KOPT-K1 (cell line): Measurements from ENCODE around the gene CAPN3.

Experiments
- H3K27ac ChIP-seq: fragments of 200-600 bp; sonication (generic); 2 replicates; pipeline ENCODE4 v1.5.1; 2016; ENCODE audit warnings: antibody characterized with exemption, mild to moderate bottlenecking, low read depth, low read length; ENCODE audit not compliant: poor library complexity, severe bottlenecking
- H3K36me3 ChIP-seq: fragments of 200-600 bp; sonication (generic); 2 replicates; pipeline ENCODE4 v1.5.1; 2017; ENCODE audit warnings: antibody characterized with exemption, mild to moderate bottlenecking, low read length, moderate library complexity; ENCODE audit not compliant: insufficient read depth
- H3K9me3 ChIP-seq: fragments of 200-600 bp; sonication (generic); 2 replicates; pipeline ENCODE4 v1.5.1; 2017; ENCODE audit warnings: antibody characterized with exemption, low read length, mild to moderate bottlenecking; ENCODE audit not compliant: insufficient read depth, poor library complexity, severe bottlenecking

The CAPN3 gene

DNA sequence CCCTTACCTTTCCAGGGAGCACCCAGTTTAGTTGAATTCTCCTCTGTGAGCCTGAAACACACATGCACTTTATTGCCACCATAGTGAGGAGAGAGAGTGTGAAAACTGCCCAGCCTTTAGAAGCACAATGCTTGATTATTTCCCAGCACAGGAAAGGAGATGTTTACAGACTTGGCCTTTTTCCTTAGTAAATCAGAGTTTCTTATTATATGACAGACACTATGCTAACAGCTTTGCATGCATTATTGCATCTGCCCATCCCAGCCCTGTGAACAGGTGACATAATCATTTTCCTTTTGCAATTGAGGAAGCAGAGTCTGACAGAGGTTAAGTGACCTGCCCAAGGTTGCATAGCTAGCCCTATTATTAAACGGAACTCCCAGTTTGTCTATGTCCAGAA lies 36.5 kb downstream of the CAPN3 start:
- no peaks in the 10 kb centered on the region for H3K36me3 ChIP-seq

DNA sequence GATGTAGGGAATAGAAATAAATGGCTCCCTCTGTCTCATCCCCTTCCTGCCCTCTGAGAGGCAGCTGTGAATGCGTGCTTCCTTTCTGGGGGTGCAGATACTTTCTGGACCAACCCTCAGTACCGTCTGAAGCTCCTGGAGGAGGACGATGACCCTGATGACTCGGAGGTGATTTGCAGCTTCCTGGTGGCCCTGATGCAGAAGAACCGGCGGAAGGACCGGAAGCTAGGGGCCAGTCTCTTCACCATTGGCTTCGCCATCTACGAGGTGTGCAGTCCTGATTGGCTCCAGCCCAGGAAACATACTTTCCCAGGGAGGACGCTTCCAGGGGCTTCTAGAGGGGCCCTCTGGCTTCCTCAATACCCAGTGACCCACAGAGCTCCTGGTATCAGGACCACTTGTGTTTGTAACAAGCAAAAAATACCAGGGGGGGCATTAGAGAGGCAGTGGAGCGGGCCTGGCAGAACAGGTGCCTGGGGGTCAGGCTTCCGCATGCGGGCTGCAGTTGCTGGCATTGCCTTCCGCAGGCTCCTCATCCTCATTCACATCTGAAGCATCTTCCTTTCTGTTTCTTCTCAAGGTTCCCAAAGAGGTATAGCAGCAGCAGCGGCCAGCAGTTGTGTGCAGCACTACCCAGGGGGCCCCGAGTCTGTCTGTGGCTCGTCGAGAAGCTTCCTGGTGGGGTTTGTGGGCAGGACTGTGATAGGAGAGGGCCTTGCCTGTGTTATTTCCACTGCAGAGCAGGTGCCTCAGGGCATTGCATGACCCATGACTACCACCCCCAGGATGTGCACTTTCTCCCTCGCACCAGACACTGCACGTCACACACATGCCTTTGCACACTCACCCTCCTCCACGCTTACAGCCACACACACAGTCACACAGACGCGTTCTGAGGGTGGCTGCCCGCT lies 42.5 kb downstream of the CAPN3 start:
- H3K36me3 ChIP-seq = no peaks in the 10 kb centered on the region
- H3K27ac ChIP-seq = peak overlapping the region; percentile 68
- no peaks in the 10 kb centered on the region for H3K9me3 ChIP-seq

More for the DNA sequence above, 36.5 kb downstream of the CAPN3 start:
- no peaks in the 10 kb centered on the region for H3K9me3 ChIP-seq
- H3K27ac ChIP-seq = no peak overlapping the region

DNA sequence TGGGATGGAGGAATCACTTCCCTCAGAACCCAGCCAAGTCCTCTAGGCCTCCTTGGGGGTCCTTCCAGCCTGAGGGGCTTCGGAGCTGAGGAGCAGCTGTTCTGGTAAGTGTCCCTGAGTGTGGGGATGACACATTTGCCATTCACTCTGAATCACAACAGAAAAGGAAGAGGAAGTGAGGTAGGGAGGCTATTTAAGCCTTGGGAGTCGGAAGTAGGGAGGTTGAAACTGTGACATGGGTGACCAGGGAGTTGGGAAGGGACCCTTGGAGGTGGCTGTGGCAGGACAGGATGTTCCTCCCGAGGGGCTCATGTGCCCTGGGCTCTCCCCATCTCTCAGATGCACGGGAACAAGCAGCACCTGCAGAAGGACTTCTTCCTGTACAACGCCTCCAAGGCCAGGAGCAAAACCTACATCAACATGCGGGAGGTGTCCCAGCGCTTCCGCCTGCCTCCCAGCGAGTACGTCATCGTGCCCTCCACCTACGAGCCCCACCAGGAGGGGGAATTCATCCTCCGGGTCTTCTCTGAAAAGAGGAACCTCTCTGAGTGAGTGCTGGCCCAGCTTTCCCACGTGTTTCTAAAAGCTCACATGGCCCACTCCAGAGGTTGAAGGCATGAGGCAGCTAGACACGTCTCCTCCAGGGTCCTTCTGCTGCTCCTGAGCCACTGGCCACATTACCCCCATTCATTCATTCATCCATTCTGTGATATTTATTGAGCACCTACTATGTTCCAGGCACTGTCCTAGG lies 43.3 kb downstream of the CAPN3 start:
- H3K27ac ChIP-seq = peak overlapping the region; percentile 68
- H3K36me3 ChIP-seq = no peaks in the 10 kb centered on the region
- no peaks in the 10 kb centered on the region for H3K9me3 ChIP-seq

DNA sequence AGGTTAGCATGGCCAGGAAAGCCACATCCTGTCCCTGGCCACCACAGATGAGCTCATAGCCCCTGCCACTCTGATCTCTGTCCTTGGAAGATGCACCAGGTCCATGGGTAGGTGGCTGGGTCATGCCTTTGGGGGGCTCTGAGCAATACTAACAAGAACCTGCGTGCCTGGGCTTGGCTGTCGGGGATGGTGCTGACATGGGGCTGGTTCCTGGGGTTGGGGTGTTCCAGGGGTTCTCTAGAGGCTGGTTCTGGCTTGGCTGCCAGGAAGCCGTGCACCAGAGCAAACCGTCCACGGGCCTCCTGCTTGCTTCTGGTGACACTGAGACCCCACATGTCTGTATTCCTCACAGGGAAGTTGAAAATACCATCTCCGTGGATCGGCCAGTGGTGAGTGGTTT lies 44.1 kb downstream of the CAPN3 start:
- H3K27ac ChIP-seq = no peak overlapping the region
- no peaks in the 10 kb centered on the region for H3K9me3 ChIP-seq
- H3K36me3 ChIP-seq = no peaks in the 10 kb centered on the region

GRCh38 chr15:42404461-42405235 lies 45.3 kb downstream of the CAPN3 start:
- H3K27ac ChIP-seq = no peak overlapping the region
- H3K36me3 ChIP-seq = no peaks in the 10 kb centered on the region
- no peaks in the 10 kb centered on the region for H3K9me3 ChIP-seq

DNA sequence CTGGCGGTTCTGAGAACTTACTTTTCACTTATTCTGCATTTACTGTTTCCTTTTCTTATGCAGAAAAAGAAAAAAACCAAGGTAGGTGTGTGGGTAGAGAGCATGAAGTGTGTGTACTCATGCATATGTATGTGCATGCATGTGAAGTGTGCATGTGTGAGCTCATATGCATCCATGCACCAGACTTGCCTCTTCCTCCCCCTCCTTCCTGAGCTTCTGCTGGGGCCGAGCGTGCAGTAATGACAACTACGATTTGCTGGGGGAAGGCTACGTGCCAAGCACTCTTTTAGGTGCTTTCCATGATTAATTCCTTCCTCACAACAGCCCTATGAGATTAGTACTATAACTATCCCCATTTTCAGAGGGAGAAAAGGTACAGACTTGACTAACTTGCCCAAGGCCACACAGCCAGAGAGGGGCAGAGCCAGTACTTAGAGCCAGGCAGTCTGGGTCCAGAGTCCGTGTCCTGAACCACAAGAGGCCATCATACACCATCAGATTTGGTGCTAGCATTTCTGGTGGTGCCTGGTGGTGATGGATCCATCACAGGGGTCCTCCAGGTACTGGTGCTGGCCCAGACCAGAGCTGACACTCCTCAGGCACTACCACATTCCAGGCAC lies 46.7 kb downstream of the CAPN3 start:
- H3K9me3 ChIP-seq = no peaks in the 10 kb centered on the region
- H3K36me3 ChIP-seq = no peaks in the 10 kb centered on the region; the same call in 1 of the 2 replicates
- no peak overlapping the region for H3K27ac ChIP-seq

GRCh38 chr15:42408178-42408577 lies 48.9 kb downstream of the CAPN3 start:
- H3K36me3 ChIP-seq = peaks cover 14% of the 10 kb centered on the region
- no peak overlapping the region for H3K27ac ChIP-seq
- no peaks in the 10 kb centered on the region for H3K9me3 ChIP-seq

DNA sequence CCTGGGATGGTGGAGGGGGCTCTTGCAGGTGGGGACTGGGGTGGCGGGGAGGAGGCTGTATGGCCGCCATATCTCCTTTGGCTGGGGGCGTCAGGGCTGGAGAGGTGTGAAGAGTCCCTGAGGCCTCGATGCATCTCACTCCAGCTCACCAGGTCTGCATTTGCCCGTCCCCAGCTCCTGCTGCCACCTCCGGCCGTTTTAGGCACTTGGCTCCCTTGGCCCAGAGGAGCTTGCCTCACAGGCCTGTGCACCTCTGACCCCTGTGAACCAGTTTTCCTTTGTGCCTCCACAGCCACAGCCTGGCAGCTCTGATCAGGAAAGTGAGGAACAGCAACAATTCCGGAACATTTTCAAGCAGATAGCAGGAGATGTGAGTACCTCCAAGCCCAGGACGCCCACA lies 49.7 kb downstream of the CAPN3 start:
- Histone ChIP-seq H3K27ac (no peak overlapping the region), H3K9me3 (no peaks in the 10 kb centered on the region), H3K36me3 (peaks cover 16% of the 10 kb centered on the region)

DNA sequence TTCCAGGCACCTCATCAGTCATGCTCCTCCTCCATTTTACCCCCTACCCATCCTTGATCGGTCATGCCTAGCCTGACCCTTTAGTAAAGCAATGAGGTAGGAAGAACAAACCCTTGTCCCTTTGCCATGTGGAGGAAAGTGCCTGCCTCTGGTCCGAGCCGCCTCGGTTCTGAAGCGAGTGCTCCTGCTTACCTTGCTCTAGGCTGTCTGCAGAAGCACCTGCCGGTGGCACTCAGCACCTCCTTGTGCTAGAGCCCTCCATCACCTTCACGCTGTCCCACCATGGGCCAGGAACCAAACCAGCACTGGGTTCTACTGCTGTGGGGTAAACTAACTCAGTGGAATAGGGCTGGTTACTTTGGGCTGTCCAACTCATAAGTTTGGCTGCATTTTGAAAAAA lies 52.6 kb downstream of the CAPN3 start:
- peaks cover 37% of the 10 kb centered on the region for H3K36me3 ChIP-seq
- H3K27ac ChIP-seq = no peak overlapping the region
- H3K9me3 ChIP-seq = no peaks in the 10 kb centered on the region

GRCh38 chr15:42413920-42414319 lies 54.6 kb downstream of the CAPN3 start:
- Histone ChIP-seq H3K9me3 (no peaks in the 10 kb centered on the region), H3K27ac (no peak overlapping the region), H3K36me3 (peaks cover 56% of the 10 kb centered on the region)

DNA sequence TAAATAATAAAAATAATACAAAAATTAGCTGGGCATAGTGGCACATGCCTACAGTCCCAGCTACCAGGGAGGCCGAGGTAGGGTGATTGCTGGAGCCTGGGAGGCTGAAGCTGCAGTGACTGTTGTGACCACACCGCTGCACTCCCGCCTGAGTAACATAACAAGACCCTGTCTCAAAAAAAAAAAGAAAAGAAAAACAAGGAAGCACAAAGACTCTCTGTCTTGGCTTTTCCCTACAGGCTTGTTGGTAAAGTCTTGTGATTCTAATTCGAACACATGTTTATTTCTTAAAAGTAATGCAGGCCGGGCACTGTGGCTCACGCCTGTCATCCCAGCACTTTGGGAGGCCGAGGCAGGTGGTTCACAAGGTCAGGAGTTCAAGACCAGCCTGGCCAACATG lies 60.1 kb downstream of the CAPN3 start:
- Histone ChIP-seq H3K9me3 (no peaks in the 10 kb centered on the region), H3K36me3 (peaks cover 94% of the 10 kb centered on the region), H3K27ac (no peak overlapping the region)

DNA sequence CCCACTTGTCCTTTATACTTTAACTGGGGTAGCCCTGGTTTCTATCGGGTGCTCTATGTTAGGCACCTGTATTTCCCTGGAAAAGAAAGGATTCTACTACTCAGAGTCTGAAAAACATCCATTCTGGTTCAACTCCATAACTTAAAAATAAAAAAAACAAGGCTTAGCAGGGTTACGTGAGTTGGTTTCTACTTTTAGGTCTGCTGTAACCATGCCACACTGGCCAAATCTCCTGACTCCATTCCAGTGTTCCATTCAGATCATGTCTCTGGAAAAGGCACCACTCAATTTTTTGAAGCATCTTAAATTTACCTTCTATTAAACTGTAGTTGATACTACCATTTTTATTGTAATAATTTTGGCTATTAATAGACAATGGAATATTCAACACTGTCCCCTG lies 62.1 kb downstream of the CAPN3 start:
- Histone ChIP-seq H3K27ac (no peak overlapping the region), H3K9me3 (no peaks in the 10 kb centered on the region), H3K36me3 (peaks cover 98% of the 10 kb centered on the region)

DNA sequence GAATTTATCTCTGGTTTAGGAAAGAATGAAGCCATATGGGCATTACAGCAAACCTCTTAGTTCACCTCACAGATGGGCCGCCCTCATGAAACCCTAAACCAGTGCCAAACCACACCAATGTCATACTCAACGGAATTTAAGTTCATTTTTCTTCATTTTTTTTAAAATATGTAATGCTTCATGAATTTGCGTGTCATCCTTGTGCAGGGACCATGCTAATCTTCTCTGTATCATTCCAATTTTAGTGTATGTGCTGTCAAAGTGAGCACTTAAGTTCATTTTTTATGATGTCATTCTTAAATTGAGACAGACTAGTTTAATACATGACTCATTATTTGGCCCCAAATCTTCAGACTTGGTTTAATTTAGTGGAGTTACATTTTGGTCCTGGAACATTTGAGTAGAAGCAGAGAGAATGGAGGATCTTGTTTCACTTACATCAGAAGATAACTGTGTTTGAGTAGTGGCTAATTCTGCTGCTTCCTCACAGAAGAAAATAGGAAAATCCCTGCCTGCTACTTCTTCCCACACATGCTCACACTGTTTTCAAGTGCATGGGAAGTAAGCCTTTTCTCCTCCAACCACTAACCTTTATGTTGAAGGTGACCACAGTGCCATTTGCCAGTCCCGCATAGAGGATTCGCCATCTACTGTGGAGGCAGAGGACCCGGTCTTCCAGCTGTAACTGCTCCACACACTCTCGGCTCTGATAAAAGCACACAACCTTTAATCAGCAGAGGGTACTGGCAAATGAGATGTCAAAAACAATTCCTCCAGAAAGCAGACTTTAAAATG lies 68.3 kb downstream of the CAPN3 start:
- Histone ChIP-seq H3K27ac (no peak overlapping the region), H3K36me3 (peaks cover 87% of the 10 kb centered on the region), H3K9me3 (no peaks in the 10 kb centered on the region)

DNA sequence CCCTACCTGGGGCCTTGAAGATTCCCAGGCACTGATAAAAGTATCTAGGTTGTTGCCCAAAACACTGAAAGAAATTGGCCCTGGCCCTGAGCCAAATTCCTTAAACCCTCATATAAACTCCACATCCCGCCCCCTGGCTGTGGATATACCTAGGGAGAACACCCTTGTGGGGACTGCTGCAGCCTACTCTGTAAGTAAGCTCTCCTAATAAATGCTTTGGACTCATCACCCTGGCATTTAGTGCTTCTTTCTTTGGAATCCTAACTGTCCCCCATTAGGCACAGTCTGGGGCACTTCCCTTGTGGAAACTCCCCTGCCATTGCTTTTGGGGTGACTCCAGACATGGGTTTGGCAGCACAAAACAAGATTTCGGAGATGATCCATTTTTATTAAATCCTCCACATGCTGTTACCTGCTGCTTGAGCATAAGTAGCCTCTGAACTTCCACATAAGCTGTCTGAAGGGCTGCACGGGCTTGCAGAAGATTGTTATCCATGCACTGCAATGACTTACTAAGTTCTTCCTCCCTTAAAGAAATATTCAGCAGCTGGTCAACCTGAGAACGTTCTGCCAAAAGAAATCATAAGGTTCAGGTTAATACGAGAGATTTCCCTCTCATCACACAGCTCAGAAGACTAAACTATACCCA lies 85.2 kb downstream of the CAPN3 start:
- peaks cover 73% of the 10 kb centered on the region for H3K36me3 ChIP-seq
- no peaks in the 10 kb centered on the region for H3K9me3 ChIP-seq
- H3K27ac ChIP-seq = no peak overlapping the region
